ENCODE data around the gene SENP2.
A peak's percentile ranks its signal among the peaks of the same experiment; 100 is the strongest.
"Not testable (repeated sequence)": the region's sequence is repeated elsewhere in the genome, so short reads cannot be mapped to it uniquely, and the experiment has no call there.

SENP2 gene

GRCh38 chr3:185585859-185586685 is at the start of gene SENP2:
SENP2 (plus strand) TSS chr3:185586295; CDS start chr3:185586414, 119 bp downstream.
- intact Hi-C loops (cut with DNase I): no loop called here
- peak; percentile 99 to 100 (median 100) for DNase-seq

GRCh38 chr3:185537369-185537970 is 48.6 kb upstream of the SENP2 start:
- intact Hi-C loops (cut with DNase I): no loop called here
- DNase-seq: no peak

DNA sequence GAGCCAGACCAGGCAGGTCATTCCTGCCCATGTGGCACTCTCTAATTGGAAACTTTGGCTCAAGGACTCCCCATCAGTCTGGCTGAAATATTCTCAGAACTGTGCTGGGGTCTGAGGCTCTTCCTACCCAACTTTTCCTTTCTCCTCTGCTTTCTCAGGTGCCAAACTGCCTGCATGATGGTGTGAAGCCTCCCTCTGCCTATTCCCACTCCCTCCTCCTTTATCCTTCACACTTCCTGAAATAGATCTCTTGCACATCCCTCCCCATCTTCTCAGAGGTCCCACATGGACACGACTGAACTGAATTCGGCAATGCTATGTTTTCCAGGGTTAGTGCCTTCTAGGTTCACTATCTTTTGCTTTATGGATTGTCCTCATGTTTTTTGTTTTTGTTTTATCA is 46.2 kb upstream of the SENP2 start:
- intact Hi-C loops (cut with DNase I): no loop called here
- DNase-seq: no peak

DNA sequence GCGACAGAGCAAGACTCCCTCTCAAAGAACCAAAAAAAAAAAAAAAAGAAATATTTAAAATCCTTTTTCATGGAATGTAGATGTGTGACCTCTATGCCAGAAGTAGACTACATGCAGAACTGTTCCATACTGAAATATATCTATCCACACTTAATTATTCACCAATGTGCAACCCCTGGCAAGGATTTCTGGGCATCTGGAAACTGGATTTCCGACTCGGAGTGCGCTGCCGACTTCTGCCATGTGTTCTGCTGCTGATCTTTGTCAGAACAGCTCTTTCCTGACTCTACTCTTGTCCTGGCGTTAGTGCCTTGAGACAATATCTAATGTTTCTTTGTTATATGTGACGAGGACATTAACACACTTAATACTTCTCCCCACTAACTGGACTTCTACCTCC is 45.4 kb upstream of the SENP2 start:
- intact Hi-C loops (cut with DNase I): no loop called here
- DNase-seq: no peak

GRCh38 chr3:185549122-185549521 is 37.0 kb upstream of the SENP2 start:
- DNase-seq: no peak
- intact Hi-C loops (cut with DNase I): no loop called here

DNA sequence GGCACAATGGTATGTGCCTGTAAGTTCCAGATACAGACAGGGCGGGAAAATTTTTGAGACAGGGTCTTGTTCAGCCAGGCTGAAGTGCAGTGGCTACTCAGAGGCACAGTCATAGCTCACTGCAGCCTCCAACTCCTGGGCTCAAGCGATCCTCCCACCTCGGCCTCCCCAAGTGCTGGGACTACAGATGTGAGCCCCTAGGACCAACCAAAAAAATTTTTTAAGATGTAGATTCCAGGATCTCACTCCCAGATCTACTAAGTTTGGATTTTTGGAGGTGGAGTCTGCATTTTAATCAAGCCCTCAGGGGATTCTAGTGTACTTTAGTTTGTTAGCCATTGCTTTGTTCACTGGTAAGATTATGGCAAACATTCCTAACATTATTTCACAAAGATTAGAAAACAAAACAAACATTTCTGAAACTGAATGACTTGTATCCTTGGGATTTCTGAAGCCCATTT is 36.4 kb upstream of the SENP2 start:
- no peak for DNase-seq
- intact Hi-C loops (cut with DNase I): loop anchor here (10.0 kb wide), 1 partner anchor 55 kb away; the partner anchor contains the start of gene TMEM41A

GRCh38 chr3:185552358-185552877 is 33.7 kb upstream of the SENP2 start, which contains the start of gene LIPH:
LIPH (minus strand) TSS chr3:185552588; CDS start chr3:185552471, 117 bp downstream.
- intact Hi-C loops (cut with DNase I): loop anchor here (10.0 kb wide), 1 partner anchor 58 kb away; the partner anchor contains the start of gene TMEM41A
- DNase-seq: no peak

- intact Hi-C loops (cut with DNase I): loop anchor here (5.0 to 10.0 kb wide), 2 partner anchors 60 to 198 kb away; partner anchors contain the start of gene TMEM41A
- no peak for DNase-seq
Observed at GRCh38 chr3:185555101-185555501, 31.0 kb upstream of the SENP2 start.

- intact Hi-C loops (cut with DNase I): loop anchor here (5.0 to 10.0 kb wide), 2 partner anchors 61 to 199 kb away; partner anchors contain the start of gene TMEM41A
- DNase-seq: no peak
Observed at GRCh38 chr3:185555860-185556347, 30.2 kb upstream of the SENP2 start.

DNA sequence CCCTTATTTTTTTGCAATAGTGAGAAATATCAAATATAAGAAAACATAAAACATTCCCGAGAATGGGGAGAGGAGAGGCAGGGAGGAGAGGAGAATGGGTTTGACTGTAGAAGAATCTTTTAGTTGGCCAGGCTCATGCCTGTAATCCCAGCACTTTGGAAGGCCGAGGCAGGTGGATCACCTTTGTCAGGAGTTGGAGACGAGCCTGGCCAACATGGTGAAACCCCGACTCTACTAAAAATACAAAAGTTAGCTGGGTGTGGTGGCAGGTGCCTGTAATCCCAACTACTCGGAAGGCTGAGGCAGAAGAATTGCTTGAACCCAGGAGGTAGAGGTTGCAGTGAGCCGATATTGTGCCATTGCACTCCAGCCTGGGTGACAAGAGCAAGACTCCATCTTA is 29.5 kb upstream of the SENP2 start:
- intact Hi-C loops (cut with DNase I): loop anchor here (5.0 to 10.0 kb wide), 2 partner anchors 62 to 199 kb away; partner anchors contain the start of gene TMEM41A
- DNase-seq: not testable (repeated sequence)

DNA sequence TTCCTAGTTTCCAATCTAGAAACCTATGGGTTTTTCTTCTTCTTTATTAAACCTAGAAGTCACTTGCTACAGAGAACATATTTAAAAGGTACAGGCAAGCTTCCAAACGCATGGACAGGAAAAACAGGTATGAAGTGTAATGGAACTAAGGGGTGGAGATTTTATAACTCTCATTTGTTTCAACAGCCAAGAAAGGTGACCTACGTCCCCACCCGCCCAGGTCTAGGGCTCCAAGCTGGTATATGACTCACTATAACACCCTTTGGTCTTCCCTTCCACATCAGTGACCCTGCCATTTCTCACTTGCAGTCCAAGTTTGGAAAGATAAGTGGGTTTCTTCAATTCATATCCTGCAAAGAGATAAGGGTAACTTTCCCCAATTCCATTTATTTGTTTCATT is 27.7 kb upstream of the SENP2 start:
- DNase-seq: no peak
- intact Hi-C loops (cut with DNase I): loop anchor here (5.0 to 10.0 kb wide), 2 partner anchors 64 to 201 kb away; partner anchors contain the start of gene TMEM41A

- intact Hi-C loops (cut with DNase I): loop anchor here (5.0 to 10.0 kb wide), 2 partner anchors 65 to 202 kb away; partner anchors contain the start of gene TMEM41A
Observed at GRCh38 chr3:185559706-185560090, 26.4 kb upstream of the SENP2 start.

GRCh38 chr3:185560676-185561075 is 25.4 kb upstream of the SENP2 start:
- intact Hi-C loops (cut with DNase I): no loop called here
- DNase-seq: no peak

More at GRCh38 chr3:185559706-185560090, 26.4 kb upstream of the SENP2 start:
- DNase-seq: no peak

DNA sequence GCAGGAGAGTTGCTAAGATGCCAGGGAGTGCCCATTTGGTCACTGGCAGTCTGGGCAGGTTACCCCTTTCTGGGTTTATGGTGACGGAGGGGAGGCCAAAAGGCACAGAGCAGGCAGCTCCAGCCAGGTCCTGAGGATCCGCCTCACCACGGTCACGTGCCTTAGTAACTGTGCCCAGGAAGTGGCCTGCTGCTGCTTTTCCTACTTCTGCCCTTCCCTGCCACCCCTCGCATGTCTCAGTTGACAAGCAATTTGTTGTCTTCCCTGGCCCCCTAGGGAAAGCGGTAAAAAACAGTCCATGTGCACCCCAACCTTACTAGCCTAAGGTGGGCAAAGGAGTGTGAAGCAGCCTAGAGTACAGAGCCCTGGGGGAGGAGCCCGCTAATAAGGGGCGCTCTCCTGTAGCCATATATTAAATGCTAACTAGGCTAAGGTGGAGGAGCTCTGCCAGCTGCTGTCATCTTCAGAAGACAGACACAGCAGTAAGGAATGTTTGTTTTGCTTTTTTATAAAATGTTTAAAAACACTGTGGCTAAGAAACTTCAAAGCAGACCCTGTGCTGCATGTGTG is 24.6 kb upstream of the SENP2 start:
- peak in 2 of 10 donors; percentile 10 to 88 for DNase-seq
- intact Hi-C loops (cut with DNase I): no loop called here

DNA sequence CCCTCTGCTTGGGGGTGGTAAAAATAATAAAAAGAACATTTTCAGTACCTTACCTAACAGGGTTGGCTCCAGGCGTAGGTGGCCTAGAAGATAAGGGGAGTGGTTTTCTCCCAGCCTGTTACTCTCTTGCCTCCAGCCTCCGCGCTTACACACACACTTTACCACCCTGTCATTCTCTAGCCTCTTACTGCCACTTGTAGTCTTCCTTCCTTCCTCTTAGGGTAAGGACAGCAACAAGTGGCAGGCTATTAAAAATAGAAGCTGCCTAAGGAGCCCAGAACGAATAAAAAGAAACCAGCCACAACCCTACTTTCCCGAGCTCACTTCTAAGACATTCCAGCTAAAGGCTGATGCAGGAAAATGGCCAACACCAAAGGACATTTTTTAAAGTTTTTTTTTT is 24.1 kb upstream of the SENP2 start:
- intact Hi-C loops (cut with DNase I): no loop called here
- DNase-seq: no peak

- intact Hi-C loops (cut with DNase I): no loop called here
- DNase-seq: no peak
Observed at GRCh38 chr3:185572183-185572582, 13.9 kb upstream of the SENP2 start.

DNA sequence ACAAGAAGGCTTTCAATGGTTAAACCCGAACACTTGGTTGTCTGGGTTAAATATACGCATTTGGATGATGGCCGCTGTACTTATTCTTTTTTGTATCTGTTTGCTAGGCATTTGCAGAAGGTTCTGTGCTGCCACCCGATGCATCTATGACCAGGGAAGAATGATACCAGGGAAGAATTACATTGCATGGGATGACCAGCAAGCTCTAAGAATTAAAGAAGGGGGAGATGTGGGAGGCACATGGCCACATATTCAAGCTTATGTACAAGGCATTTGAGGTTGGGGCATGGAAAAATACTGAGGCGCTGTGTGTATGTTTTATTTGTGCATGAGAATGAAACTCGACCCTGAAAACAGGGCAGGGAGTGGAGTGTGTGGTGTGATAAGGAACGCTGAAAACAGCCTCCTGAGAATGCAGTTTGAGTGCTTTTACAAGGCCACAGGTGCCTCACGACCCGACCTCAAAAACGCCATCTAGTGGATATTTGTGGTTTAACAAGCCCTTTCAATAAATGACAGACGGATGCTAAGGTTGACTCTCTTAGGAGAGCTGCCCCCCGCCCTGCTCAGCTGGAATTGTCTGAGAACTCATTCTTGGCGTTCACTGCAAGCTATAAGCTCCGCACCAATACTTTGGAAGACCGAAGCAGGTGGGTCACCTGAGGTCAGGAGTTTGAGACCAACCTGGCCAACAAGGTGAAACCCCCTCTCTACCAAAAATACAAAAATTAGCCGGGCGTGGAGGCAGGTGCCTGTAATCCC is 10.8 kb upstream of the SENP2 start:
- intact Hi-C loops (cut with DNase I); DNase-seq: not testable (repeated sequence)

DNA sequence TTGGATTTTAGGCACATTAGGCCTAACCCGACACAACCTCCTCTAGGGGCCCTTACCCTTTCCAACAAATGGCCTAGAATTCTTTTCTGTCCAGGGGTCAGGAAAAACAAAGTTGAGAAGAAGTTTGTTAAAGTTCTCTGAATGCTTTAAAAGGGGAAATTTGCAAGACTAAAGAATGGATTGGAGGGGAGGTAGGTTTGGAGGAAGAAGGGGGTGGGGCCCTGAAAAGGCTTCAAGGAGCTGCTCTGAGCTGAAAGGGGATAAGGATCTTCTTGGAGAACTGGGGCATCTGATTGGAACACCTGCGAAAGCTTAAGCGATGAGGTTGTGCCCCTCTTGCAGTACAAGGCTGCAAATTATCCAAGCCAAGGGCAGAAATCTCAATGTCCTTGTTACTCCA is 3.9 kb upstream of the SENP2 start:
- DNase-seq: no peak
- intact Hi-C loops (cut with DNase I): no loop called here

- DNase-seq: no peak
- intact Hi-C loops (cut with DNase I): no loop called here
Observed at GRCh38 chr3:185582871-185583270, 3.2 kb upstream of the SENP2 start.

DNA sequence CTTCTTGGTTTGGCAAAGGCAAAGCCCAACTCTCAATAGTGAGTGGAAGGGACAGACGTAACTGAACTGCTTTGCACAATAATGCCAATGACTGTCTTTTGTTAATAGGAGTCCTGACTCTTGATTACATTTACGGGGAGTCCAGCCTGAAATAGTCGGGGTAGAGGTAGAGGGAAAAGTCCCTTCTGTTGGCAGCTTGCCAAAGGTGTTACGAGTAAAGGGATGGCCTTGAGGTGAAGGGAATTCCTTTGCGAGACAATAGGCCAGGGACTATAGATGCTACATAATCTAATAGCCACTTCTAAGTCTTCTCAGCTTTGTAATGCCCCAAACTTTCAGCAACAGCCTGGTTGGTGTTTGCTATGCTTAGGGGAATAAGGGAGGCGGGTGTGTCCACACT is 2.2 kb upstream of the SENP2 start:
- intact Hi-C loops (cut with DNase I): no loop called here
- DNase-seq: no peak
